Stimulated activated CD4-positive, alpha-beta T cell treated with anti-CD3 and anti-CD28 coated beads, TNF-alpha, amount 100 ng/mL, for 4 hours (primary cell): ENCODE data around the gene SLC45A1.
A peak's percentile ranks its signal among the peaks of the same experiment; 100 is the strongest.

ENCODE experiments used
- DNase-seq, 3 experiments: peaks; one replicate each; pipeline ENCODE4 v3.0.0-alpha.2; 2020; ENCODE audit warnings: low read depth in 3 of 3

Gene SLC45A1

DNA sequence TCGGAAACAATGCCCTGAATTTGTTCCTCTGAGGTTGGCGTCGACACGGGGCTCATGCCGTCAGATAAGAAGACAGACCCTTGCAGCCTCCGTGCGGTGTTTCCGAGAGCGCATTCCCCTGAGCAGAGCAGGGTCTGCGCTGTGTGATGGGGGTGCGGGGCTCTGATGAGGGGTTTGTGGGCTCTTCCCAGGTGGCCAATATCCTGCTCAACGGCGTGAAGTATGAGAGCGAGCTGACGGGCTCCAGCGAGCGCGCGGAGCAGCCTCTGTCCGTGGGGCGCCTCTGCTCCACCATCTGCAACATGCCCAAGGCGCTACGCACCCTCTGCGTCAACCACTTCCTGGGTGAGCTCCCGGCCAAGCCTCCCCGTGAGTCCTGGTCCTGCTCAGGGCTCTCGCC lies 17.3 kb downstream of the SLC45A1 start:
- DNase-seq: no peak

- DNase-seq: no peak
These were observed 20.0 kb downstream of the SLC45A1 start for GRCh38 chr1:8337776-8338525.

DNA sequence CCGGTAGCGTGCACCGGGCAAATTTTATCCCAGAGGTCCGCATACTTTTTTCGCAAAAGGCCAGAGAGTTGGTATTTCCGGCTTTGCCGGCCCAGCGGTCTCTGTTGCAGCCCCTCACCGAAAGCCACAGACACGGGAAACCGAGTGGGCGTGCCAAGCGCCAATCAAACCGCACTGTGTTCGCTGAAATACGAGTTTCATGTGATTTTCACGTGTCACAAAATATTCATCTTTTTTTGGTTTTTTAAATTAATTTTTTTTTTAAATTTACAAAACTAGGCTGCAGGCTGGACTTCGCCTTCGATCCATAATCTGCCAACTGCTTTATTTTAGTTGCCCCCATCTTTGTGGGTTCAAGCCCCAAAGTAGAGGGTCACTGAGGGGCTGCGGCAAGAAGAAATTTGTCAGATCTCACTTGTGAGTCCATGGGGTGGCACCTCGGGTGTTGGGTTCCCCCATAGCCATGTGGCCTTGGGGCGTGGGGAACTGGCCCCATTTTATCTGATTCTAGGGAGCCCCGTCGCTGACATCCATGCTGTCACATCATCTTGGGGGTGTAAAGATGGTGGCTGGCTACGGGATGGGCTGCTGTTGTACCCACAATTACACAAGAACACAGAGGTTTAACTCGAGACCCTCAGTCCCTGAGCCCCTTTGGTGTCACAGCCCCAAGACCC lies 20.8 kb downstream of the SLC45A1 start:
- DNase-seq: no peak

DNA sequence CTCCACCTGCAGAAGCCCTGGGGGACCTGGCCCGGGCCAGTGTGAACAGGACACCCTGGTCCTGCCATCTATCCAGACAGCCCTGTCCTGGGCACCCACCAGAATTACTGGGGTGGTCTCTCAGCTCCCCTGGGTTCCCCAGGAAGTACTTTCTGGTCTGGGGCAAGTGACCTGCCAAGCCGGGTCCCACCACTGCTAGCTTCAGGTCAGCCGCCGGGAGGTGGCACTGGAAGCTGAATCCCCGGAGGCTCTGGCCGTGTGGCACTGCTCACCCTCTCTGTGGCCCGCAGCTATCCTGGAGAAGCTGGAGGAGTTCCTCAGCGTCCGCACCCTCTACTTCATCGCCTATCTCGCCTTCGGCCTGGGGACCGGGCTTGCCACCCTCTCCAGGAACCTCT lies 21.3 kb downstream of the SLC45A1 start:
- DNase-seq: no peak

GRCh38 chr1:8340448-8340847 lies 22.5 kb downstream of the SLC45A1 start:
- no peak for DNase-seq

GRCh38 chr1:8342325-8342724 lies 24.4 kb downstream of the SLC45A1 start:
- DNase-seq: no peak

- DNase-seq: no peak
These were observed 25.1 kb downstream of the SLC45A1 start for GRCh38 chr1:8343044-8343443.

- DNase-seq: no peak
These were observed 25.6 kb downstream of the SLC45A1 start for GRCh38 chr1:8343464-8344001.

- no peak for DNase-seq
These were observed 27.1 kb downstream of the SLC45A1 start for GRCh38 chr1:8344893-8345507.

GRCh38 chr1:8345621-8346415 lies 27.9 kb downstream of the SLC45A1 start:
- DNase-seq: no peak

DNA sequence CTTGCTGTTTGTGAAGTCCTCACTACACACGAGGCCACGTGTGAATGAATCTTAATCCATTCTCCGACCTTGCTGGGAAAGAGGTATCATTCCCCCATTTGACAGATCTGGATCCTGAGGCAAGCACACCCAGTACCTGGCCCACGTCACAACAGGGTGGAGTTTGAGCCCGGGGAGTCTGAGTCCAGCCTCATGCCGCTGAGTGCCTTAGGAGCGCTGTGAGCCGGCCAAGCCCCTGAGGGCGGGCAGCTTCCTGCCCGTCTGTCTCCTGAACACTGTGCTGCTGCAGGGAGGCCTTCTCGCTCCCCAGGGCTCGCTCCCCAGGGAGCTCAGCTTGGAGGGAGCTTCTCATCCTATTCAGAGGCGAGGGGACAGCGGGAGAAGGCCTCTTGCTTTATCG lies 29.7 kb downstream of the SLC45A1 start:
- DNase-seq: no peak

GRCh38 chr1:8348047-8348776 lies 30.3 kb downstream of the SLC45A1 start:
- no peak for DNase-seq

GRCh38 chr1:8348777-8349472 lies 31.0 kb downstream of the SLC45A1 start:
- peak; percentile 47 to 55 (median 50) for DNase-seq

DNA sequence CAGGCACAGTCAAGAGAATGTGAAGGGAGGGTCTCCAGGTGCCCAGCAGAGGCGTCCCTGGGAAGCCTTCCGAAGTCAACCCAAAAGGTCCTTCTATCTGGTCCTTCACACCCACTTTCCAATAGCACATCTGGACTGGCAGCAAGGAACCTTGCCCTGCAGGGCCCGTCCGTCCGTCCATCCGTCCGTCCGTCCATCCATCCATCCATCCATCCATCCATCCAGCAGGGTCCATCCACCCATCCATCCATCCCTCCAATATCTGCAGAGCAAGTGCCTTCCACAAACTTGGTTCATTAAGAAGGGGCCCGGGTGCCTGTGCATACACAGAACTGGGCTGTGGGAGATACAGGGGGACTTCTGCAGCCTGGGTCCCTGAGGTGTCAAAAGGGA lies 31.6 kb downstream of the SLC45A1 start:
- DNase-seq: no peak

DNA sequence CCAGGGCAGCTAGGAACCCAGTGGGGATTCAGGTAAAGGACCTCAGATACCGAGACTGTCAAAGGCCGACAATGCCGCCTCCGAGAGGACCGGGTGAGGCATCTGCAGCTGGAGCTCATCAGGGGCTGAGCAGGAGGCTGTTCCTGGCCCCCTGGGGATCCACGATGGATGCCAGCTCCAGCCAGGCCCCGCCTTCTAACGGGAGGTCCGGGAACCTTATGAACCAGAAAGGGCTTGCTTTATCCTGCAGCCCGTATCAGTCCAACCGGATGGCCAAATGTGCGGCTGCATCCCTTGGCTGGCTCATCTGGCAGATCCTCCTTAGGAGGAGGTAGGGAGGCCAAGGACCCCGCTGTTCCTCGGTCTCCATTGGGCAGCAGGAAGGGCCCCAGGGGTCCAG lies 32.0 kb downstream of the SLC45A1 start:
- DNase-seq: no peak

- no peak for DNase-seq
These were observed 33.2 kb downstream of the SLC45A1 start for GRCh38 chr1:8350914-8351684.

DNA sequence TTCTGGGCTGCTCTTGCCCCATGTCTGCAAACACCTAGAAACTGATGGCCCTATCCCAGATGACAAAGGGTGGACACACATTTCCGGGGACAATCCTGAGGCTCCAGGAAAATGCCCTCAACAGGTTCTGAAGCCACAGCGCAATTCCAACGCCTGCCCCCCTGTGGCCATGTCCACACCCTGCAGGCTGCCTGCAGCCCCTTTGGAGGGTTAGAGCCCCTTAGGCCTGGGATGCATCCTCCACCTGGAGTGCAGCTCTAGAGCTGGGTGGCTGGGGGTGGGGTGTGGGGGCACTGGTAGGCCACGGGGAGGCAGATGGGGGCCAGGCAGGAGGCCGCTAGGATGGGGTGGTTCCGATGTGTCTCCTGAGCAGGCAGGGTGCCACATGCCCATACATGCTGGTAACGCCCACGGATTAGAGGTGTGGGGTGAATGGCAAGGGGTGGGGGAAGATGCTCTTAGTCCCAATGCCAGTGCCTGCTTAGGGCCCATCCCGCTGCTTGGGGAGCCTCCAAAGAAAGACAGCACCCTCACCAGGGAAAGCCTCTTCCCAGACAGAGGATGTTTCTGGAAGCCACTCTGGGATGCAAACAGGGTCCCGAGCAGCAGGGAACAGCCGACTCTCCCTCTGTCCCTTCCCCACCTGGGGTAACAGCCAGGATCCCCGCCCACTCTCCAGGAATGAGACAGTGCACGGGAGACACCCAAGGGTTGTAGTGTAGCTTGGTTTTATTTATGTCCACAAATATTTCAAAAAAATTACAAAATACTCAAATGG lies 34.0 kb downstream of the SLC45A1 start:
- DNase-seq: no peak

GRCh38 chr1:8352471-8352845 lies 34.5 kb downstream of the SLC45A1 start:
- DNase-seq: no peak
